ENCODE data around the gene TSSK2. TPM values are rescaled to one million over a fixed set of nuclear protein-coding genes. Genes with fewer than 3 reads are reported as not detected.

The TSSK2 gene
- total and polyA plus RNA-seq, 2 of the 8 experiments (the other 6 are each of a cell fraction or from before 2014, with no cell fraction given), result not detected

DNA sequence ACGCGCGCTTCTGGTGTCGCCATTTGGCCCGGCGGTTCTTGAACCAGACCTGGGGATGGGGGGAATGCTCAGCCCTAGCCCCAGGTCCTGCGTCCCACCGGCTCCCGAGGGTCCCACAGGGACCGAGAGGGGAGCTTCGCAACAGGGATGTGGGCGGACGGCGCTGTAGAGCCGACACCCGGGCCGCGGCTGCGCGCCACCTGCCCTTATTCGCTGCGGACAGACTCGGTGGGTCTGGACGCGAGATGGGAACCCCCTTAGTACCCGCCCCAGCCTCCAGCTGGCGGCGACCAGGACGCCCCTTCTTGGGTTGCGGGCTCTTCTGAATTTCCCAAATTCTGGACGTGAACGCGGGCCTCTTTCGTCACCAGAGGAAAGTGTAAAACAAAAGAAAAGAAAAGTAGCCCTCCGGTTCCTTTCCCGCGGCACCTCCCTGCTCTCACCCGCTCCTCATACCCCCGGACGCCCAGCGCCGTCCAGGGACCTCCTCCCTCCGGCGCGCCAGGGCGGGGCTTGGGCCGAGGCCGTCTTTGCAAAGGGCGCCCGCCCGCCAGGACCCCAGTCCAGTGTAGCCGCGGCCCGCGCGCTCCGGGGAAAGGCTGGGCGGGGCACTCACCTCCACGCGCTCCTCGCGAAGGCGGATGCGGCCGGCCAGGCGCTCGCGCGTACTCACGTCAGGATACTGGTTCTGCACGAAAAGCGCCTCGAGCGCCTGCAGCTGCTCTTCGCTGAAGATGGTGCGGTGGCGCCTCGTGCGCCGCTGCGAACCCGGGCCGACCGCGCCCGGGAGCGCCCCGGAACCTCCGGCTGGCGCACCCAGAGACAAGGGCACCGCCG, 18.2 kb downstream of the TSSK2 start (continued):
- TF ChIP-seq JUND (IDR thresholded peaks at IDR 0.05; ENCODE audit: low read length) (no peak), TEAD4 (IDR thresholded peaks at IDR 0.05; ENCODE audit: low read depth, low read length) (no peak), CHD2 (IDR thresholded peaks at IDR 0.05; ENCODE audit: low read length) (no peak), SRF (IDR thresholded peaks at IDR 0.05; ENCODE audit: low read depth, low read length) (no peak), SAP30 (IDR thresholded peaks at IDR 0.05; ENCODE audit: insufficient read depth, insufficient replicate concordance, low read length) (no peak), FOSL1 (IDR thresholded peaks at IDR 0.05; ENCODE audit: insufficient read depth, low read depth, low read length) (no peak), PHF8 (conservative IDR thresholded peaks at IDR 0.05; ENCODE audit: low read depth, low read length) (no peak), NRF1 (IDR thresholded peaks at IDR 0.05; ENCODE audit: low read depth, low read length) (no peak), POU5F1 (IDR thresholded peaks at IDR 0.05; ENCODE audit: low read depth, low read length) (no peak)
- TF ChIP-seq, protein P1, sequence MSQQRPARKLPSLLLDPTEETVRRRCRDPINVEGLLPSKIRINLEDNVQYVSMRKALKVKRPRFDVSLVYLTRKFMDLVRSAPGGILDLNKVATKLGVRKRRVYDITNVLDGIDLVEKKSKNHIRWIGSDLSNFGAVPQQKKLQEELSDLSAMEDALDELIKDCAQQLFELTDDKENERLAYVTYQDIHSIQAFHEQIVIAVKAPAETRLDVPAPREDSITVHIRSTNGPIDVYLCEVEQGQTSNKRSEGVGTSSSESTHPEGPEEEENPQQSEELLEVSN (IDR thresholded peaks at IDR 0.05), result peak; percentile 82

All from H1 (cell line).